GM12875 (cell line): Measurements from ENCODE around the gene EWSR1.
A peak's percentile ranks its signal among the peaks of the same experiment; 100 is the strongest.

Source experiments
- H3K4me3 ChIP-seq: one replicate; pipeline ENCODE4 v1.5.1; 2011; ENCODE audit warnings: low read depth, low read length, control low read depth
- CTCF ChIP-seq: IDR thresholded peaks from 2 replicates; pipeline ENCODE4 v1.5.1; 2011; ENCODE audit warnings: low read depth, mild to moderate bottlenecking, control low read depth, inconsistent platforms, low read length, moderate library complexity, borderline replicate concordance; ENCODE audit not compliant: insufficient read depth

Gene EWSR1

GRCh38 chr22:29313126-29313575, 45.1 kb downstream of the EWSR1 start:
- TF ChIP-seq CTCF, result peak; percentile 51; the same call in 1 of the 2 replicates
- H3K4me3 ChIP-seq, result no peak overlapping the region

DNA sequence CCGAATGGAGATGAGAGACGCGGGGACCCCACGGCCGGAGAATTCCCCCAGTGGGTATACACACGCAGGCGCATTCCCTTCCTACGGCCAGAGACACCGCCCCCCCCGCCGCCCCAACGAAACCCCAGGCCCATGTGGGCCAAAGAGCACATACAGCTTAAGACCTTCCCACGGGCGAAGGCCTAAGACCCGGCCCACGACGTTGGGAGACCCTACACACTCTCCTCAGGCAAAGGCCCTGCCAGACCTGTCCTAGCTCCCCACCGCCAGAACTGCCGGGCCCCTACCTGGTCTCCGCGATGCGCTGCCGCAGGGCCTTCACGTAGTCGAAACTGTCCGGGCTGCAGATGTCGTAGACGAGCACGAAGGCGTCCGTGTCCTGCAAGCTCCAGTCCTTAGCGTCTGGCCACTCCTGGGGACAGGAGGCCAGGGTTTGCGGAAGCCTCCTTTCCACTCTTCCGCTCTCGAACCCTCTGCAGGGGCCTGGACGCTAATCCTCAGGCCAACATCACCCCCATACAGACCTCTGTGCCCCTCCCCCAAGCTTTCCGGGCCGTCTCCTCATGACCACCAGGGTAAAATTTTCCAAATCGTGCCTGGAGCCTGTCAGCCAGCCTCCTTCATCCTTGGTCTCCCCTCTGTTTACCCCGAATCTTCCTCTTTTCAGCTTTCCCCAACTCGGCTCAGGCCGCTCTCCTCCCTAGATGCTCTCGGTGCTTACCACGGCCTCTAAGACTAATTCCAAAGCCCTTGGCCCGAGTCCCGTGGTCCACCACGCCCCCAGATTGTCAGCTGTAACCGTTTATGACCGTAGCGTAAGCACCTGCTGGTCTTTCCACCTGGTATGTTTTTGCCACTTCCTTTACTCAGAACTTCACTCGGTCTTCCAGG, 45.8 kb downstream of the EWSR1 start:
- TF ChIP-seq CTCF, result no peak
- H3K4me3 ChIP-seq, result no peak overlapping the region

GRCh38 chr22:29314537-29315285, 46.6 kb downstream of the EWSR1 start:
- H3K4me3 ChIP-seq, result no peak overlapping the region
- TF ChIP-seq CTCF, result no peak

DNA sequence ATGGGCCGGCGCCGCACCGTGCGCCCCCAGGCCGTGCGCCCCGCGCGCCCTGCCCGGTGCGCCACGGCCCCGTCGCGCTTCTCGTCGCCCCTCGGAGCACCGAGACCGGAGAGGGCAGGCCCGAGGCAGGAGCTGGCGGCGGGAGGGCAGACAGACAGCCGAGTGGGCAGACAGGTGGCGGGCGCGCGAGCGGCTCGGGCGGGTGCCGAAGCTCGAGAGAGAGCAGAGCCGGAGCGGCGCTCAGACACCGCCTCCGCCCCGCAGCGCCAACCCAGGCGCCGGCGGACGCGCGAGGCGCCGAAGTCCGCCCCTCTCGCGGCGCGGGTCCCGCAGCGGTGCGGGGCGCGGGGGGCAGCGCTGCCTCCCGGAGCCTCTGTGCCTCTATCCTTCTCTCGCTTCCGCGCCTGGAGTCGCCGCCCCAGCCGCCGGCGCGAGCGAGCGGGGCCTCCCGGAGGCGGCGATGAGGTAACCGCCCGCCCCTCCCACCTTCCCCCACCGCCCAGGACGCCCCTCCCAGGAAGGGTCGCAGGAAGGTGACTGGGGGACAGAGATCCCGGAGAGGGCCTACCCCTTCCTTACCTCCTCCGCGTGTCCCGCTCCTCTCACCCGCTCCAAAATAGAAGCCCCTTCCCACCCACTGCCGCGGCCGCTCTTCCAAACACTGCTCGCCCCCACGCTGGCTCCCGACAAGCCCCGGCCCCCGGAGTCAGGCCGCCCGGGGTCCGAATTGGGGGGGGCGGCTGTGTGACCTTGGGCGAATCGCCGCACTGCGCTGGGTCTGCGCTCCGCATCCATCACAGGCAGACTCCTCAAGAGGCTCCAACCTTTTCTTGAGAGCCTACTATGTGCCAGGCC, 47.4 kb downstream of the EWSR1 start, which contains the start of gene RASL10A:
Gene RASL10A, minus strand, starts transcription at position 412 of the 855 bp plus-strand sequence. CDS start 451 bp downstream, outside the sequence.
- no peak for TF ChIP-seq CTCF
- H3K4me3 ChIP-seq, result no peak within 1 kb of the TSS

DNA sequence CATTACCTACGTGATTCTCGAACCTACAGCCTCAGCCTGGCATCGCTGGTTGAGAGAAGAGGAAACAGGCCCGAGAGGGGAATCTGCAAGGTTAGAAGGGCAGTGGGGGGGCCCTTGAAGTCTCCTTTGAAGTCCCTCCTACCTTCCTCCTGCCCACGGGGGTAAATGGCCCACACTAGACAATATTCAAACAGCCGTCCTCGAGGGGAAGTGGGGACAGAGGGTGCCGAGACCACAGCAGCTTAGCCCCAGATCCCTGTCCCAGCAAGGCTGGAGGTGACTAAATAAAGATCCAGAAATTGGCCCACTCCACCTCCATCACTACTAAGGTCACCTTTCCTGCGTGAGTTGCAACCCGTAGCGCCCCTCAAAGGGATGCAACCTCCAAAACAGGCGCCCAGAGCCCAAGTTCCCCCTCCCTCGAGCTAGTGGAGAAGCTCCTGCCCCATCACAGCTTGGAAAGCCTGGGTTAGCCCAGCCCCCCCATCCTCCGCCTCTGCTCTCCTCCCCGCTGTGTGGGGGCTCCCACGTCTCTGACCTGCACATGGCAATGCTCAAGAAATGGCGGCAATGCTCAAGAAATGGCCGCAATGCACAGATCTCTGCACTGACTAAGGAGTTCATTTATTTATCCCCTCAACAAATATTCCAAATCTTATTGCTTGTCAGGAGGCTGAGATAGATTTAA, 48.2 kb downstream of the EWSR1 start:
- H3K4me3 ChIP-seq, result no peak overlapping the region

More for the DNA sequence above, 48.2 kb downstream of the EWSR1 start:
- no peak for TF ChIP-seq CTCF
